DOHH2 (cell line): ENCODE results near the gene CFAP157.

ENCODE experiments used
- H3F3A ChIP-seq: fragments of 200-600 bp; sonication (generic), shearing (Covaris generic); 2 replicates; pipeline ENCODE4 v1.6.0; 2016; ENCODE audit warnings: antibody characterized with exemption, mild to moderate bottlenecking; ENCODE audit not compliant: control insufficient read depth, insufficient read depth
- H3K27ac ChIP-seq: fragments of 200-600 bp; sonication (generic); 2 replicates; pipeline ENCODE4 v1.5.1; 2014; ENCODE audit warnings: low read depth, mild to moderate bottlenecking, low read length, moderate library complexity
- H3K27me3 ChIP-seq: fragments of 200-600 bp; sonication (generic); 2 replicates; pipeline ENCODE4 v1.6.1; 2014; ENCODE audit warnings: mild to moderate bottlenecking, low read length, mixed read lengths; ENCODE audit not compliant: control insufficient read depth
- H3K36me3 ChIP-seq: fragments of 200-600 bp; sonication (generic); 2 replicates; pipeline ENCODE4 v1.6.1; 2014; ENCODE audit warnings: mild to moderate bottlenecking, low read length, moderate library complexity, mixed read lengths; ENCODE audit not compliant: control insufficient read depth
- H3K4me1 ChIP-seq: fragments of 200-600 bp; sonication (generic); 2 replicates; pipeline ENCODE4 v1.6.1; 2014; ENCODE audit warnings: mild to moderate bottlenecking, low read length, mixed read lengths; ENCODE audit not compliant: control insufficient read depth
- H3K4me2 ChIP-seq: fragments of 200-600 bp; sonication (generic); 2 replicates; pipeline ENCODE4 v1.6.0; 2014; ENCODE audit warnings: mild to moderate bottlenecking, low read length, moderate library complexity
- H3K4me3 ChIP-seq: fragments of 200-600 bp; sonication (generic); 2 replicates; pipeline ENCODE4 v1.5.1; 2014; ENCODE audit warnings: mild to moderate bottlenecking, low read length, mixed read lengths
- H3K79me2 ChIP-seq: fragments of 200-600 bp; sonication (generic); 2 replicates; pipeline ENCODE4 v1.6.1; 2014; ENCODE audit warnings: mild to moderate bottlenecking, low read length, mixed read lengths; ENCODE audit not compliant: control insufficient read depth
- H3K9me2 ChIP-seq: fragments of 200-600 bp; sonication (generic); replicated peaks from 2 replicates; pipeline ENCODE4 v1.6.1; 2014; ENCODE audit warnings: mild to moderate bottlenecking, low read length, mixed read lengths; ENCODE audit not compliant: control insufficient read depth
- H3K9me3 ChIP-seq: fragments of 200-600 bp; sonication (generic); 2 replicates; pipeline ENCODE4 v1.6.1; 2014; ENCODE audit warnings: antibody characterized with exemption, low read length, mixed read lengths; ENCODE audit not compliant: control insufficient read depth, insufficient read depth
- H4K20me1 ChIP-seq: fragments of 200-600 bp; sonication (generic); 2 replicates; pipeline ENCODE4 v1.6.0; 2014; ENCODE audit warnings: low read depth, mild to moderate bottlenecking, antibody characterized with exemption, low read length, moderate library complexity; ENCODE audit not compliant: control insufficient read depth, insufficient read depth
- CTCF ChIP-seq: fragments of 200-600 bp; sonication (generic); IDR thresholded peaks from one replicate; pipeline ENCODE4 v1.5.1; 2014; ENCODE audit warnings: antibody characterized with exemption, mild to moderate bottlenecking, low read depth, low read length; ENCODE audit not compliant: poor library complexity, severe bottlenecking
- EZH2phosphoT487 ChIP-seq: fragments of 200-600 bp; sonication (generic); IDR thresholded peaks from 2 replicates; pipeline ENCODE4 v1.6.1; 2017; ENCODE audit warnings: borderline replicate concordance, mild to moderate bottlenecking, antibody characterized with exemption, low read length, moderate library complexity, mixed read lengths

The CFAP157 gene

GRCh38 chr9:127706836-127707241 is at the start of gene CFAP157:
Gene CFAP157 (plus strand): TSS chr9:127706988. CDS start chr9:127707032, 44 bp downstream.
- H3K79me2 ChIP-seq, result no peaks in the 10 kb centered on the region
- no peaks in the 10 kb centered on the region for H4K20me1 ChIP-seq
- TF ChIP-seq EZH2phosphoT487, result no peak
- TF ChIP-seq CTCF, result no peak
- peaks cover 5% of the 10 kb centered on the region; the same call in 1 of the 2 replicates for H3K4me1 ChIP-seq
- H3K4me3 ChIP-seq, result no peak within 1 kb of the TSS
- H3K9me3 ChIP-seq, result no peaks in the 10 kb centered on the region
- no peak within 1 kb of the TSS for H3K4me2 ChIP-seq
- no peaks in the 10 kb centered on the region for H3K36me3 ChIP-seq
- H3K9me2 ChIP-seq, result no peaks in the 10 kb centered on the region
- no peak within 1 kb of the TSS for H3K27ac ChIP-seq
- no peaks in the 10 kb centered on the region for H3F3A ChIP-seq
- no peaks in the 10 kb centered on the region for H3K27me3 ChIP-seq

DNA sequence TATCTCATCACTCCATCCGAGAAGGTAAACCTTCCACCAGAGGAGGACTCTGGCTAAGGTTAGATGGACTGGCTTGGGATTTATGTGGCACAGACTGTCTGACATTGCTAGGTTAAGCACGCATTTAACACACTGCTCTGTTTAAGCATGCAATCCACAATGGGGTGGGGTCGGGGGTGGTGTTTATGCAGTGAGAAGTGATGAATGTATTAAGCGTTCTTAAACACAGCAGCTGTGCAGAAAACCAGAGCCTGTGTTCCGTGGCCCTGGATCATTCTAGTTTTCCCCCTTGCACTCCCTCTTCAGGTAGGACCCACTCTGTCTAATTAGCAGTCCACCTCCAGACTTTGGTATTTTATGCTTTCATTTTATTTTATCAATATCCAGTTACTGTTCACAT is 48.4 kb upstream of the CFAP157 start:
- Histone ChIP-seq H4K20me1 (no peaks in the 10 kb centered on the region), H3F3A (0 out of 2 replicates have a peak, but pooled peaks cover 3% of the 10 kb centered on the region), H3K9me3 (no peaks in the 10 kb centered on the region), H3K9me2 (no peaks in the 10 kb centered on the region), H3K79me2 (no peaks in the 10 kb centered on the region), H3K36me3 (no peaks in the 10 kb centered on the region), H3K27me3 (no peaks in the 10 kb centered on the region), H3K4me3 (no peak overlapping the region), H3K4me1 (no peaks in the 10 kb centered on the region), H3K27ac (no peak overlapping the region), H3K4me2 (no peak overlapping the region)
- TF ChIP-seq EZH2phosphoT487, result no peak
- TF ChIP-seq CTCF, result no peak

- Histone ChIP-seq H3K27ac (no peak overlapping the region), H3F3A (0 out of 2 replicates have a peak, but pooled peaks cover 3% of the 10 kb centered on the region), H3K36me3 (no peaks in the 10 kb centered on the region), H3K4me2 (no peak overlapping the region), H3K4me1 (no peaks in the 10 kb centered on the region), H3K9me3 (no peaks in the 10 kb centered on the region), H3K79me2 (no peaks in the 10 kb centered on the region), H3K27me3 (no peaks in the 10 kb centered on the region), H3K4me3 (no peak overlapping the region), H4K20me1 (no peaks in the 10 kb centered on the region), H3K9me2 (no peaks in the 10 kb centered on the region)
- TF ChIP-seq CTCF (no peak), EZH2phosphoT487 (no peak)
Measured at GRCh38 chr9:127660886-127661741, 45.7 kb upstream of the CFAP157 start.
